Measurements from ENCODE around the gene ATP1A4.

Gene ATP1A4

GRCh38 chr1:160228431-160228830 lies 77.0 kb downstream of the ATP1A4 start:
- no peak for DNase-seq (ENCODE audit: low read depth)

GRCh38 chr1:160232911-160233310 lies 81.5 kb downstream of the ATP1A4 start:
- DNase-seq (ENCODE audit: low read depth), result no peak
